HG02588 (cell line): ENCODE data around the gene SLC6A1.

Experiments used
- ATAC-seq: cut with Tn5 transposase; IDR thresholded peaks from one replicate; pipeline ENCODE4 v1.9.1; 2021; ENCODE audit warnings: mild to moderate bottlenecking, moderate library complexity; ENCODE audit not compliant: unreplicated experiment

The SLC6A1 gene

GRCh38 chr3:10992943-10993728 lies 588 bp downstream of the SLC6A1 start:
- no peak for ATAC-seq

GRCh38 chr3:10993729-10994065 lies 1.1 kb downstream of the SLC6A1 start:
- ATAC-seq, result no peak

- no peak for ATAC-seq
Observed at GRCh38 chr3:10994306-10994705, 1.8 kb downstream of the SLC6A1 start.

- ATAC-seq, result no peak
Observed at GRCh38 chr3:10995871-10996270, 3.3 kb downstream of the SLC6A1 start.

GRCh38 chr3:10996345-10997013 lies 3.9 kb downstream of the SLC6A1 start:
- no peak for ATAC-seq

- no peak for ATAC-seq
Observed at GRCh38 chr3:10997196-10997595, 4.6 kb downstream of the SLC6A1 start.

GRCh38 chr3:10998542-10998941 lies 6.0 kb downstream of the SLC6A1 start:
- ATAC-seq, result no peak

- no peak for ATAC-seq
Observed at GRCh38 chr3:10999221-11000107, 6.9 kb downstream of the SLC6A1 start.

- no peak for ATAC-seq
Observed at GRCh38 chr3:11000528-11000927, 8.0 kb downstream of the SLC6A1 start.

GRCh38 chr3:11001020-11001657 lies 8.6 kb downstream of the SLC6A1 start:
- ATAC-seq, result no peak

GRCh38 chr3:11001658-11002021 lies 9.1 kb downstream of the SLC6A1 start:
- no peak for ATAC-seq

GRCh38 chr3:11002371-11002807 lies 9.8 kb downstream of the SLC6A1 start:
- no peak for ATAC-seq

- ATAC-seq, result no peak
Observed at GRCh38 chr3:11004563-11004962, 12.0 kb downstream of the SLC6A1 start.

GRCh38 chr3:11005686-11006256 lies 13.2 kb downstream of the SLC6A1 start:
- no peak for ATAC-seq

GRCh38 chr3:11006986-11007933 lies 14.7 kb downstream of the SLC6A1 start:
- ATAC-seq, result no peak

- no peak for ATAC-seq
Observed at GRCh38 chr3:11009898-11010297, 17.4 kb downstream of the SLC6A1 start.

GRCh38 chr3:11010426-11011165 lies 18.0 kb downstream of the SLC6A1 start:
- no peak for ATAC-seq

- ATAC-seq, result no peak
Observed at GRCh38 chr3:11014253-11014652, 21.7 kb downstream of the SLC6A1 start.

- no peak for ATAC-seq
Observed at GRCh38 chr3:11014752-11015151, 22.2 kb downstream of the SLC6A1 start.
